ENCODE results near the gene MTHFD1L. TPM values are rescaled to one million over a fixed set of nuclear protein-coding genes. Genes with fewer than 3 reads are reported as not detected.
"Not testable (repeated sequence)": the region's sequence is repeated elsewhere in the genome, so short reads cannot be mapped to it uniquely, and the experiment has no call there.

Gene MTHFD1L
- total RNA-seq, 2 donors from 2014 or later, result 3.1 to 18.7 TPM

GRCh38 chr6:151109869-151110575 lies 244.5 kb downstream of the MTHFD1L start:
- no peaks in the 10 kb centered on the region for H3K36me3 ChIP-seq
- no peaks in the 10 kb centered on the region for H3K9me3 ChIP-seq
- TF ChIP-seq POLR2AphosphoS5 (IDR thresholded peaks at IDR 0.05), result no peak
- no peak for TF ChIP-seq POLR2A (IDR thresholded peaks at IDR 0.05)
- TF ChIP-seq, protein P1, sequence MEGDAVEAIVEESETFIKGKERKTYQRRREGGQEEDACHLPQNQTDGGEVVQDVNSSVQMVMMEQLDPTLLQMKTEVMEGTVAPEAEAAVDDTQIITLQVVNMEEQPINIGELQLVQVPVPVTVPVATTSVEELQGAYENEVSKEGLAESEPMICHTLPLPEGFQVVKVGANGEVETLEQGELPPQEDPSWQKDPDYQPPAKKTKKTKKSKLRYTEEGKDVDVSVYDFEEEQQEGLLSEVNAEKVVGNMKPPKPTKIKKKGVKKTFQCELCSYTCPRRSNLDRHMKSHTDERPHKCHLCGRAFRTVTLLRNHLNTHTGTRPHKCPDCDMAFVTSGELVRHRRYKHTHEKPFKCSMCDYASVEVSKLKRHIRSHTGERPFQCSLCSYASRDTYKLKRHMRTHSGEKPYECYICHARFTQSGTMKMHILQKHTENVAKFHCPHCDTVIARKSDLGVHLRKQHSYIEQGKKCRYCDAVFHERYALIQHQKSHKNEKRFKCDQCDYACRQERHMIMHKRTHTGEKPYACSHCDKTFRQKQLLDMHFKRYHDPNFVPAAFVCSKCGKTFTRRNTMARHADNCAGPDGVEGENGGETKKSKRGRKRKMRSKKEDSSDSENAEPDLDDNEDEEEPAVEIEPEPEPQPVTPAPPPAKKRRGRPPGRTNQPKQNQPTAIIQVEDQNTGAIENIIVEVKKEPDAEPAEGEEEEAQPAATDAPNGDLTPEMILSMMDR (IDR thresholded peaks at IDR 0.05), result no peak
- no peaks in the 10 kb centered on the region for H3K27me3 ChIP-seq (replicated peaks; ENCODE audit: insufficient read depth)
- H3K4me3 ChIP-seq, result no peak overlapping the region
- no peaks in the 10 kb centered on the region for H3K4me1 ChIP-seq (replicated peaks)
- WGBS, result 72% methylated on average over 11 of the region's 11 CpGs
- H3K27ac ChIP-seq, result no peak overlapping the region
- intact Hi-C loops (cut with DNase I), result no loop called here
- no peak for DNase-seq (ENCODE audit: low spot score)

DNA sequence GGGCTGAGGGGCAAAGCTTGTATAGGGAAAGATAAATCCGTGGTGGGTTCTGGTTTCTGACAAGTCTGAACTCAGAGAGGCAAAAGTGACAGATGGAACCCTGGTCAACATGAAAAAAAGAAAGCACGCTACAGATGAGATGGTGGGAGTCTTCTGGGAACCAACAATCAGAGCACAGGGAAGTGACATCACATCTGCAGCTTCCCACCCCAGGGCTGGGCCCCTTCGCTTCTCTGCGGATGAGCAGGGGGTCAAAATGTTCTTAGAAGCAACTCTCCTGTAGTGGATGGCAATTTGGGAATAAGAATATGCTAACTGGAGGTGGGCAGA lies 245.0 kb downstream of the MTHFD1L start:
- H3K27ac ChIP-seq, result no peak overlapping the region
- H3K36me3 ChIP-seq, result no peaks in the 10 kb centered on the region
- no peaks in the 10 kb centered on the region for H3K4me1 ChIP-seq (replicated peaks)
- H3K27me3 ChIP-seq (replicated peaks; ENCODE audit: insufficient read depth), result no peaks in the 10 kb centered on the region
- no peak for DNase-seq (ENCODE audit: low spot score)
- intact Hi-C loops (cut with DNase I), result no loop called here
- H3K9me3 ChIP-seq, result no peaks in the 10 kb centered on the region
- TF ChIP-seq, protein P1 (IDR thresholded peaks at IDR 0.05), result no peak
- TF ChIP-seq POLR2AphosphoS5 (IDR thresholded peaks at IDR 0.05) (no peak), POLR2A (IDR thresholded peaks at IDR 0.05) (no peak)
- 89% methylated on average over 4 of the region's 4 CpGs for WGBS
- H3K4me3 ChIP-seq, result no peak overlapping the region

- Histone ChIP-seq H3K27ac (no peak overlapping the region), H3K4me3 (no peak overlapping the region), H3K27me3 (replicated peaks; ENCODE audit: insufficient read depth) (no peaks in the 10 kb centered on the region), H3K9me3 (no peaks in the 10 kb centered on the region), H3K4me1 (replicated peaks) (no peaks in the 10 kb centered on the region), H3K36me3 (no peaks in the 10 kb centered on the region)
- intact Hi-C loops (cut with DNase I), result no loop called here
- WGBS, result 78% methylated on average over 5 of the region's 5 CpGs
- TF ChIP-seq POLR2AphosphoS5 (IDR thresholded peaks at IDR 0.05), result no peak
- no peak for TF ChIP-seq POLR2A (IDR thresholded peaks at IDR 0.05)
- TF ChIP-seq, protein P1 (IDR thresholded peaks at IDR 0.05), result no peak
- no peak for DNase-seq (ENCODE audit: low spot score)
Observed at GRCh38 chr6:151111670-151112069, 246.2 kb downstream of the MTHFD1L start.

GRCh38 chr6:151112130-151112529 lies 246.6 kb downstream of the MTHFD1L start:
- H3K27ac ChIP-seq, result no peak overlapping the region
- DNase-seq (ENCODE audit: low spot score), result no peak
- no peaks in the 10 kb centered on the region for H3K4me1 ChIP-seq (replicated peaks)
- WGBS, result 74% methylated on average over 4 of the region's 4 CpGs
- H3K4me3 ChIP-seq, result no peak overlapping the region
- H3K9me3 ChIP-seq, result no peaks in the 10 kb centered on the region
- TF ChIP-seq POLR2AphosphoS5 (IDR thresholded peaks at IDR 0.05) (no peak), POLR2A (IDR thresholded peaks at IDR 0.05) (no peak)
- TF ChIP-seq, protein P1 (IDR thresholded peaks at IDR 0.05), result no peak
- H3K36me3 ChIP-seq, result no peaks in the 10 kb centered on the region
- intact Hi-C loops (cut with DNase I), result no loop called here
- no peaks in the 10 kb centered on the region for H3K27me3 ChIP-seq (replicated peaks; ENCODE audit: insufficient read depth)

DNA sequence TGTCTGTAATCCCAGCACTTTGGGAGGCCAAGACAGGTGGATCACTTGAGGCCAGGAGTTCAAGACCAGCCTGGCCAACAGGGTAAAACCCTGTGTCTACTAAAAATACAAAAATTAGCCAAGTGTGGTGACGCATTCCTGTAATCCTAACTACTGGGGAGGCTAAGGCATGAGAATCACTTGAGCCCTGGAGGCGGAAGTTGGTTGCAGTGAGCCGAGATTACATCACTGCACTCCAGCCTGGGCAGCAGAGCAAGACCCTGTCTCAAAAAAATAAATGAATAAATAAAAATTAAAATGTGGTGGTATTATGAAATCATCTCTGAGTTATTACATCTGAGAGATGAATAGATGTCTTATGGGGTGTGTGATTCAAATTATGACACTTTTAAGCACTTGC lies 247.4 kb downstream of the MTHFD1L start:
- H3K9me3 ChIP-seq; H3K27ac ChIP-seq; H3K4me3 ChIP-seq; H3K36me3 ChIP-seq; DNase-seq (ENCODE audit: low spot score); H3K27me3 ChIP-seq (replicated peaks; ENCODE audit: insufficient read depth); H3K4me1 ChIP-seq (replicated peaks); intact Hi-C loops (cut with DNase I): not testable (repeated sequence)
- WGBS, result 94% methylated on average over 3 of the region's 3 CpGs
